Fibroblast of skin of right quadriceps (primary cell): ENCODE results near the gene TP53AIP1.

Source experiments
- DNase-seq: peaks from one replicate; pipeline ENCODE4 v3.0.0-alpha.2; 2013

The TP53AIP1 gene

DNA sequence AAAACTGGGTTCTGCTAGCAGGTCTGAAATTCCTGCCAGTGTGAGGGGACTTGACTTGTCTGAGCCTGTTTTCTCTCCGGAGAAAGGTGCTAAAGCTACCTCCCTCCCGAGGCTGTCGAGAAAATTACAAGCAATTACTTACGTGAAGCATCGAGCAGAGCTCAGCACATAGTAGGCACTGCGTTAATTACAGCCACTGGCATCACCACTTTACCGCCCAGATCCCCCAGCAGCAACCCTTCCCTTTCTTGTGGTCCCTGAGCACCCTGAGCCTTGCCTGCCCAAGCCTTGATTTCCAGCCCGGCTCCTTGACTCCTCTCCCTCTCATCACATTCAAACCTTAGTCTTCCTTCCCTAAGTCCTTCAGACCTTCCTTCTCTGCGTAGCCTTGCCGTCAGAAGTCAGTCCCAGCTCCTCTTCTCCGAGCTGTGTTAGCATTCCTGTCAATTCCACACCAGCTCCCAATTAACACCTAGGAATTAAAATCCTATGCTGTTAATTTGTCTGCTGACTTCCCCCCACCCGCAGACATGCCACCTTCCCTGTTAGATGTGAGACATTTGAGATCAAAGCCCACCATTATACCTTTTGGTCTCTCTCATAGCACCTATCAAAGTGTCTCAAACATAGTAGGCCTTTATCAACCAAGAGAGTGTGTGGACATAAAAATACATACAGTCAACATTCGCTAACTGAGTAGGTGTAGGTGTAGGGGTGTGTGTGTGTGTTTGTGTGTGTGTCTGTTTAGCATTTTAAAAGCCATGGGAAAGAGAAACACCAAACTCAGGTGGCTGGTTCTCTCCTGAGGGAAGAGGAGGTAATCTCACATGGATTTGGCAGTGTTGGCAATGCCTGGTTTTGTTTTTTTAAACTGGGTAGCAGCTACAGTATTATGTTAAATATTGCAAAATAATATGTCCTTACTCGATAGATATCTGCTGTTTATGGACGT lies 54.4 kb downstream of the TP53AIP1 start:
- no peak for DNase-seq

DNA sequence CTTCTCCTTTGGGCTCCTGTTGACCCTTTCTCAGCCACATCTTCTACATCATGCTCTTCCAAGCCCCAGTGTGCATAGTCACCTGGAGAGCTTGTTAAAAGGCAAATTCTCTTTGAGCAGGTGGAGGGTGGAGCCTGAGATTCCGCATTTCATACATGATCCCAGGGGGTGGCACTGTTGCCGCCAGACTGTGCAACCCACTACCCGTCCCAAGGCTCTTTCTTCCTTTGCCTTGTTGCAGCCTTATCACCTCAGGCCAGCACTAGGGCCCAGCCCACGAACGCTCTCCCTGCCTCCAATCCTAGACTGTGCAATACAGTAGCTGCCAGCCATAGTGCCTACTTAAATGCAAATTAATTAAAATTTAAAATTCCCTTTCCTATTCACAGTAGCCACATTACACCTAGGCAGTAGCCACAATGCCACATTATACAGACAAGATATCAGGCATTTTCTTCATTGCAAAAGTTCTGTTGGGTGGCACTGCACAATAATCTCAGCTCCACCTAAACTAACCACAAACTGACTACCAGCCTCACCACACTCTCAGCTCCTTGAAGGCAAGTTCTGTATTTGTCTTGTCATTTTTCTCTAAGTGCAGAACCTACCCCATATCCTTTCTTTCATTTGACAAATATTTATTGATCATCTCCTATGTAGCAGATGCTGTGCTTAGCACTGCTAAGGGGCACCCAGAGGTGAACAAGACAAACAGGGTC lies 56.1 kb downstream of the TP53AIP1 start:
- no peak for DNase-seq
